ENCODE data around the gene ZNF468.

- no peak for TF ChIP-seq CTCF (IDR thresholded peaks at IDR 0.05)
- no peak for TF ChIP-seq POLR2AphosphoS5 (IDR thresholded peaks at IDR 0.05)
Measured at GRCh38 chr19:52889076-52889475, 31.7 kb upstream of the ZNF468 start.

Measured in prostate gland (tissue), 2 donors.